Kidney (tissue), 14 donors: ENCODE measurements around the gene SYAP1. TPM values are rescaled to one million over a fixed set of nuclear protein-coding genes. Genes with fewer than 3 reads are reported as not detected.

ENCODE experiments used
- DNase-seq, 5 donors: peaks; one replicate each; pipeline ENCODE4 v3.0.0-alpha.2; 2013 to 2020
- FAIRE-seq: peaks from 2 replicates; lab custom pipeline; 2012; peaks lifted over from hg19 to GRCh38; lab: Jason Lieb, UNC
- H3K27ac ChIP-seq, 2 donors: one replicate each; pipeline ENCODE4 v1.7.0; 2013; ENCODE audit warnings: low read depth in 2 of 2, low read length in 2 of 2, inconsistent platforms in 1 of 2
- H3K27me3 ChIP-seq: one replicate; pipeline ENCODE4 v1.7.1; 2013; ENCODE audit warnings: low read length, inconsistent platforms; ENCODE audit not compliant: control insufficient read depth, insufficient read depth
- H3K36me3 ChIP-seq, 3 donors: one replicate each; pipeline versions ENCODE4 v1.7.0 to v1.7.1; 2013; ENCODE audit warnings: low read length in 3 of 3, control low read depth in 1 of 3, inconsistent platforms in 1 of 3; ENCODE audit not compliant: insufficient read depth in 3 of 3, control insufficient read depth in 2 of 3
- H3K4me1 ChIP-seq, 3 donors: one replicate each; pipeline versions ENCODE4 v1.7.0 to v1.7.1; 2013; ENCODE audit warnings: low read length in 3 of 3, inconsistent platforms in 1 of 3, low read depth in 1 of 3; ENCODE audit not compliant: control insufficient read depth in 2 of 3, insufficient read depth in 2 of 3
- H3K4me3 ChIP-seq, 3 donors: one replicate each; pipeline versions ENCODE4 v1.7.0 to v1.8.1; 2013; ENCODE audit warnings: low read length in 3 of 3, control low read depth in 1 of 3, inconsistent platforms in 1 of 3
- H3K9ac ChIP-seq, 3 donors: one replicate each; pipeline versions ENCODE4 v1.7.0 to v1.7.1; 2013; ENCODE audit warnings: low read length in 3 of 3, control low read depth in 1 of 3, inconsistent platforms in 1 of 3
- H3K9me3 ChIP-seq, 3 donors: one replicate each; pipeline versions ENCODE4 v1.7.0 to v1.7.1; 2013; ENCODE audit warnings: low read length in 3 of 3, control low read depth in 1 of 3, inconsistent platforms in 1 of 3; ENCODE audit not compliant: control insufficient read depth in 2 of 3, insufficient read depth in 1 of 3
- intact Hi-C: fragments of 100-400 bp; cut with DNase I; formaldehyde crosslinking; loops from one replicate; pipeline ENCODE4 v1.11.1; 2022
- polyA plus RNA-seq: library from polyadenylated mRNA; stranded (reverse); fragments of 350-450 nt; fragmentation: Illumina TruSeq; extraction: RNeasy Lipid Tissue Mini Kit (QIAGEN cat#74804); gene quantifications from one replicate; pipeline ENCODE4 v1.2.3, GENCODE V29; 2014; ENCODE audit warnings: low read depth, low replicate concordance; ENCODE audit not compliant: insufficient read depth
- total RNA-seq: library from RNA; stranded (reverse); fragmentation: NEBNext Ultra II Directional; extraction: Animal tissue kit (Norgen Biotek cat#: 25700); gene quantifications from one replicate; pipeline ENCODE4 v1.2.1, GENCODE V29; 2021
- TF ChIP-seq, protein P1 (sequence below): IDR thresholded peaks from 3 replicates; pipeline ENCODE4 v1.5.1; 2012; ENCODE audit warnings: mild to moderate bottlenecking, moderate library complexity, borderline replicate concordance; ENCODE audit not compliant: insufficient read depth; ENCODE audit errors: extremely low read depth
- donor health status: control.
- donor health status: control.
- donor health status: control.
- donor health status: control.
- donor health status: control.
- donor health status: DM: yes; HTN: yes; CAD: no.
- donor health status: Normal renal cell carcinoma (clear cell type).

Gene SYAP1
- total and polyA plus RNA-seq, 2 donors from 2014 or later = 16.6 to 40.3 TPM

DNA sequence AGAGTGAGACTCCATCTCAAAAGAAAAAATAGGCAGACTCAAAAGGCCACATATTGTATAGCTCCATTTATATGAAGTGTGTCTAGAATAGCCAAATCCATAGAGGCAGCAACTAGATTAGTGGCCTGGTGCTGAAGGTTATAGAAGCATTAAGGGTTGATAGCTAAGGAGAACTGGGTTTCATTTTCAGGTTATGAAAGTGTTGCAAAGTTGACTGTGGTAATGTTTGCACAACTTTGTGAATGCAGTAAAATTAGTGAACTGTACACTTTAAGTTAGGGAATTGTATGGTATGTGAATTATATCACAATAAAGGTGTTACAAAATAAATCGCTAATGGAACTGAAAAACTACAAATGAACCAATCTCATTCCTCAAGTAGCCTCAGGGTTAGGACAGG lies 95.2 kb downstream of the SYAP1 start:
- no peak overlapping the region for H3K4me3 ChIP-seq
- H3K27me3 ChIP-seq = no peaks in the 10 kb centered on the region
- FAIRE-seq (no peak), DNase-seq (no peak)
- intact Hi-C loops = no loop called here
- H3K4me1 ChIP-seq = peaks cover 0 to 3% (median 0%) of the 10 kb centered on the region in 3 donors
- no peaks in the 10 kb centered on the region for H3K36me3 ChIP-seq
- no peak overlapping the region for H3K9ac ChIP-seq
- no peaks in the 10 kb centered on the region for H3K9me3 ChIP-seq
- TF ChIP-seq, protein P1, sequence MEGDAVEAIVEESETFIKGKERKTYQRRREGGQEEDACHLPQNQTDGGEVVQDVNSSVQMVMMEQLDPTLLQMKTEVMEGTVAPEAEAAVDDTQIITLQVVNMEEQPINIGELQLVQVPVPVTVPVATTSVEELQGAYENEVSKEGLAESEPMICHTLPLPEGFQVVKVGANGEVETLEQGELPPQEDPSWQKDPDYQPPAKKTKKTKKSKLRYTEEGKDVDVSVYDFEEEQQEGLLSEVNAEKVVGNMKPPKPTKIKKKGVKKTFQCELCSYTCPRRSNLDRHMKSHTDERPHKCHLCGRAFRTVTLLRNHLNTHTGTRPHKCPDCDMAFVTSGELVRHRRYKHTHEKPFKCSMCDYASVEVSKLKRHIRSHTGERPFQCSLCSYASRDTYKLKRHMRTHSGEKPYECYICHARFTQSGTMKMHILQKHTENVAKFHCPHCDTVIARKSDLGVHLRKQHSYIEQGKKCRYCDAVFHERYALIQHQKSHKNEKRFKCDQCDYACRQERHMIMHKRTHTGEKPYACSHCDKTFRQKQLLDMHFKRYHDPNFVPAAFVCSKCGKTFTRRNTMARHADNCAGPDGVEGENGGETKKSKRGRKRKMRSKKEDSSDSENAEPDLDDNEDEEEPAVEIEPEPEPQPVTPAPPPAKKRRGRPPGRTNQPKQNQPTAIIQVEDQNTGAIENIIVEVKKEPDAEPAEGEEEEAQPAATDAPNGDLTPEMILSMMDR = no peak
- H3K27ac ChIP-seq = no peak overlapping the region

Other genes starting within 250 kb of the SYAP1 start
- gene S100G, start 69.5 kb upstream of the SYAP1 start, total RNA-seq = not detected
- gene S100G, start 69.5 kb upstream of the SYAP1 start, polyA plus RNA-seq = not detected
- 13.7 TPM for gene CTPS2, start 6.9 kb upstream of the SYAP1 start, total RNA-seq
- 5.9 TPM for gene CTPS2, start 6.9 kb upstream of the SYAP1 start, polyA plus RNA-seq
- gene TXLNG, start 66.9 kb downstream of the SYAP1 start, total RNA-seq = 12.3 TPM
- 5.9 TPM for gene TXLNG, start 66.9 kb downstream of the SYAP1 start, polyA plus RNA-seq
- gene RBBP7, start 150.8 kb downstream of the SYAP1 start, total RNA-seq = 95.2 TPM
- 112 TPM for gene RBBP7, start 150.8 kb downstream of the SYAP1 start, polyA plus RNA-seq
- gene REPS2, start 227.0 kb downstream of the SYAP1 start, total RNA-seq = 36.3 TPM
- 19.6 TPM for gene REPS2, start 227.0 kb downstream of the SYAP1 start, polyA plus RNA-seq